Subcutaneous abdominal adipose tissue (tissue), 5 donors: ENCODE data around the gene FAM120A.

ENCODE experiments used
- H3K27ac ChIP-seq: one replicate; pipeline ENCODE4 v1.7.0; 2013; ENCODE audit warnings: low read depth, mild to moderate bottlenecking, inconsistent platforms, low read length, moderate library complexity
- H3K27me3 ChIP-seq, 5 donors: one replicate each; pipeline ENCODE4 v1.7.0; 2013; ENCODE audit warnings: low read length in 5 of 5, inconsistent platforms in 1 of 5; ENCODE audit not compliant: control insufficient read depth in 5 of 5, insufficient read depth in 4 of 5
- H3K36me3 ChIP-seq, 5 donors: one replicate each; pipeline ENCODE4 v1.7.0; 2013; ENCODE audit warnings: low read length in 5 of 5; ENCODE audit not compliant: control insufficient read depth in 5 of 5, insufficient read depth in 5 of 5
- H3K4me1 ChIP-seq, 5 donors: one replicate each; pipeline ENCODE4 v1.7.0; 2013; ENCODE audit warnings: low read length in 5 of 5, mild to moderate bottlenecking in 3 of 5, moderate library complexity in 1 of 5; ENCODE audit not compliant: control insufficient read depth in 5 of 5, insufficient read depth in 5 of 5
- H3K4me3 ChIP-seq, 5 donors: one replicate each; pipeline ENCODE4 v1.7.0; 2013; ENCODE audit warnings: low read length in 5 of 5, low read depth in 1 of 5
- H3K9ac ChIP-seq, 5 donors: one replicate each; pipeline ENCODE4 v1.7.0; 2013; ENCODE audit warnings: low read length in 5 of 5, mild to moderate bottlenecking in 4 of 5, moderate library complexity in 3 of 5
- H3K9me3 ChIP-seq, 5 donors: one replicate each; pipeline ENCODE4 v1.7.0; 2013; ENCODE audit warnings: low read length in 5 of 5; ENCODE audit not compliant: control insufficient read depth in 5 of 5
- donor health status: healthy.
- donor health status: healthy.
- donor health status: healthy.
- donor health status: healthy.
- donor health status: healthy.

FAM120A gene

DNA sequence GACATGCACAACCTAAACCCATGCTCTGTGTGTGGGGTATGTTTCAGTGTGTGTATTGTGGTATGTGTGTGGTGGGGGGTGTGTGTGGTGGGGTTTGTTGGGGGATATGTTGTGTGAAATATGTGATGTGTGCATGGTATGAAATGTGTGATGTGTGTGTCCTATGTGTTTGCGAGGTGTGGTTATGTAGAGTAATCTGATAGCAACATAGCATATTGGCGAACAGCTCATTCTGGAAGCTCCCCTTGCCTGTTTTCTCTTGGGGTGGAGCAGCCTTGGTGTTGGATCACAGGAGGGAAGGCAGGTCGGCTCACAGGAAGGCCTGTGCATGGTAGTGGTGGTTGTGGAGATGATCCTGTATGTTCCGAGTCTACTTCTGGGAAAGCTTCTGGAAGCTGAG is 89.5 kb downstream of the FAM120A start:
- no peaks in the 10 kb centered on the region for H3K27me3 ChIP-seq
- no peak overlapping the region for H3K27ac ChIP-seq
- H3K4me3 ChIP-seq, result no peak overlapping the region
- no peak overlapping the region for H3K9ac ChIP-seq
- H3K9me3 ChIP-seq, result no peaks in the 10 kb centered on the region
- H3K36me3 ChIP-seq, result peaks cover 0 to 56% (median 48%) of the 10 kb centered on the region in 5 donors
- peaks cover 0 to 6% (median 0%) of the 10 kb centered on the region in 5 donors for H3K4me1 ChIP-seq

- H3K4me3 ChIP-seq, result no peak overlapping the region
- H3K27me3 ChIP-seq, result no peaks in the 10 kb centered on the region
- H3K9ac ChIP-seq, result peak overlapping the region in 1 of 5 donors; percentile 7
- no peaks in the 10 kb centered on the region for H3K9me3 ChIP-seq
- no peak overlapping the region for H3K27ac ChIP-seq
- H3K36me3 ChIP-seq, result peaks cover 0 to 59% (median 53%) of the 10 kb centered on the region in 5 donors
- peaks cover 0 to 6% (median 0%) of the 10 kb centered on the region in 5 donors for H3K4me1 ChIP-seq
Observed at GRCh38 chr9:93541581-93542349, 90.3 kb downstream of the FAM120A start.

GRCh38 chr9:93543117-93543516 is 91.6 kb downstream of the FAM120A start:
- H3K36me3 ChIP-seq, result peaks cover 0 to 66% (median 56%) of the 10 kb centered on the region in 5 donors

GRCh38 chr9:93546356-93546755 is 94.9 kb downstream of the FAM120A start:
- no peak overlapping the region for H3K27ac ChIP-seq
- H3K36me3 ChIP-seq, result peaks cover 11 to 56% (median 48%) of the 10 kb centered on the region in 5 donors
- peaks cover 0 to 6% (median 0%) of the 10 kb centered on the region in 5 donors for H3K4me1 ChIP-seq
- H3K9ac ChIP-seq, result no peak overlapping the region
- H3K9me3 ChIP-seq, result no peaks in the 10 kb centered on the region
- no peak overlapping the region for H3K4me3 ChIP-seq
- H3K27me3 ChIP-seq, result no peaks in the 10 kb centered on the region

More at GRCh38 chr9:93543117-93543516, 91.6 kb downstream of the FAM120A start:
- Histone ChIP-seq H3K9me3 (no peaks in the 10 kb centered on the region), H3K4me1 (peaks cover 0 to 6% (median 0%) of the 10 kb centered on the region in 5 donors), H3K27ac (no peak overlapping the region), H3K9ac (no peak overlapping the region), H3K27me3 (no peaks in the 10 kb centered on the region), H3K4me3 (no peak overlapping the region)

DNA sequence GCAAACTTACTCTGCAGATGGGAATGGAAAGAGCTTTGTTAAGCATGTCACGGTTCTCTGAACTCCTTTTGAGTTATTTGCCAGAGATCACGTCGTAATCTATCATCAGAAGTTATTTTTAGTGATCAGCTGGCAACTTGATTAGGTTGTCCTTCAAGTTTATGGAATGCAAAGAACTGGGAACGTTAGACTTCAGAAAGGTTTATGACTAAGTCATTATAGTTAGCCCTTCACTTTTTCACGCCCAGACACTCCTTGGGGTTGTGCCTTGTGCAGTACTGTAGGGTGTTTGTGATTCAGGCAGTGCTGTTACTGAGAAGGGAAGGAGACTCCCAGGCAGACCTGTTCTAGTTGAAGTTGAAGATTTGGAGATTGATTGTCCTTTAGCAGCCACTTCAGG is 98.1 kb downstream of the FAM120A start:
- H3K9ac ChIP-seq, result no peak overlapping the region
- H3K4me1 ChIP-seq, result no peaks in the 10 kb centered on the region
- H3K4me3 ChIP-seq, result no peak overlapping the region
- no peaks in the 10 kb centered on the region for H3K9me3 ChIP-seq
- H3K27me3 ChIP-seq, result no peaks in the 10 kb centered on the region
- H3K36me3 ChIP-seq, result peaks cover 20 to 55% (median 49%) of the 10 kb centered on the region in 5 donors
- no peak overlapping the region for H3K27ac ChIP-seq

DNA sequence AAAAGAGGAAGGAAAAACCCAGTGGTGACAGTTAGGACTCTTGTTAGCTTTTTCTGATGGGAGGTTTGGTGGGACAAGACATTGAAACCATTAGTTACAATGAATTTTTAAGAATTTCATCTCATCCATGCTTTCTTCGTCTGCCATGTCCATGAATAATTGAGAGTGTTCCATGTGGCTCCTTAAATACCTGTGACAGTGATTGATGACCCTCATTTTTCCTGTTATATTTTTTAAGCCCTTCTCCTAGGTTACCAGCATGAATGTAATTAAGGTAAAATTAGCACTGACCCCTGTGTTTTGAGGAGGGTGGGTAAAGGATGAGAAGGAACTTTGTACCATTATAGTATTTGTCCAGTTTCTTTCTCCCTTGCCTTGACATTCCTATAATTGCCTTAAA is 101.4 kb downstream of the FAM120A start:
- no peaks in the 10 kb centered on the region for H3K4me1 ChIP-seq
- H3K9ac ChIP-seq, result no peak overlapping the region
- no peak overlapping the region for H3K27ac ChIP-seq
- H3K4me3 ChIP-seq, result no peak overlapping the region
- H3K27me3 ChIP-seq, result no peaks in the 10 kb centered on the region
- H3K36me3 ChIP-seq, result peaks cover 37 to 56% (median 51%) of the 10 kb centered on the region in 5 donors
- no peaks in the 10 kb centered on the region for H3K9me3 ChIP-seq

GRCh38 chr9:93555370-93555769 is 103.9 kb downstream of the FAM120A start:
- Histone ChIP-seq H3K4me3 (no peak overlapping the region), H3K27me3 (no peaks in the 10 kb centered on the region), H3K36me3 (peaks cover 35 to 71% (median 64%) of the 10 kb centered on the region in 5 donors), H3K4me1 (no peaks in the 10 kb centered on the region), H3K9ac (no peak overlapping the region), H3K27ac (no peak overlapping the region), H3K9me3 (no peaks in the 10 kb centered on the region)

DNA sequence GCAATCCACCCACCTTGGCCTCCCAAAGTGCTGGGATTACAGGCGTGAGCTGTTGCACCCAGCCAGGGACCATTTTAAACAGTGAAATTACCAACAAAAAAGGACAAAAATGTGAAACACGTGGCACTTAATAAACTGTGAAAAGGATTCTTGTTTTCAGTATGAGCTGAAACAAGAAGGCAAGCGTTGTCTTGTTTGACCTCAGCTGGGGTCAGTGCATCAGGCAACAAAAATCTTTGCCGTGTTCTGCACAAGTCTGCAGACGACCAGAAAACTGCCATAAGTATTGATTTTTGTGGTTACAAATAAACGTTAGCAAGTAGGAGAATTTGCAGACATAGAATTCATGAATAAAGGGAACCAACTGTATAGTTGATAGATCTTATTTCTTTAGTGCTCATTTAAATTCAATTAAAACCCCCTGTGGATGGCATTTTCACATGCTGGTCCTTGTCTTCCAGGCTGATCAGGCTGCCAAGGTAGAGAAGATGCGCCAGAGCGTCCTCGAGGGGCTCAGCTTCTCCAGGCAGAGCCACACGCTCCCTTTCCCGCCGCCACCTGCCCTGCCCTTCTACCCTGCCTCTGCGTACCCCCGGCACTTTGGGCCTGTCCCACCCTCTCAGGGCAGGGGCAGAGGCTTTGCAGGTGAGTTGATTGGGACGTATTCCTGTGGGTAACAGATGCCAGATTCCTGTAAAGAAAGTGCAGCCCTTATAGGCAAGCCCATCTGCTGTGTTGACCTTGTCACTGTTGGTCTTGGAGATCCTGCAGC is 106.1 kb downstream of the FAM120A start:
- H3K27me3 ChIP-seq, result no peaks in the 10 kb centered on the region
- H3K27ac ChIP-seq, result no peak overlapping the region
- no peaks in the 10 kb centered on the region for H3K4me1 ChIP-seq
- peaks cover 28 to 80% (median 63%) of the 10 kb centered on the region in 5 donors for H3K36me3 ChIP-seq
- H3K9me3 ChIP-seq, result no peaks in the 10 kb centered on the region
- no peak overlapping the region for H3K4me3 ChIP-seq
- H3K9ac ChIP-seq, result no peak overlapping the region

- H3K27ac ChIP-seq, result no peak overlapping the region
- no peaks in the 10 kb centered on the region for H3K4me1 ChIP-seq
Observed at GRCh38 chr9:93558503-93558902, 107.0 kb downstream of the FAM120A start.

GRCh38 chr9:93560991-93561390 is 109.5 kb downstream of the FAM120A start:
- Histone ChIP-seq H3K4me1 (peaks cover 0 to under 1% (median 0%) of the 10 kb centered on the region in 5 donors), H3K9me3 (no peaks in the 10 kb centered on the region), H3K36me3 (peaks cover 27 to 80% (median 66%) of the 10 kb centered on the region in 5 donors), H3K27me3 (no peaks in the 10 kb centered on the region), H3K4me3 (no peak overlapping the region), H3K27ac (no peak overlapping the region), H3K9ac (no peak overlapping the region)

More at GRCh38 chr9:93558503-93558902, 107.0 kb downstream of the FAM120A start:
- Histone ChIP-seq H3K27me3 (no peaks in the 10 kb centered on the region), H3K4me3 (no peak overlapping the region), H3K9ac (no peak overlapping the region), H3K36me3 (peaks cover 32 to 82% (median 72%) of the 10 kb centered on the region in 5 donors), H3K9me3 (no peaks in the 10 kb centered on the region)
